ENCODE data around the gene GPN1.
"Not testable (repeated sequence)": the region's sequence is repeated elsewhere in the genome, so short reads cannot be mapped to it uniquely, and the experiment has no call there.

The GPN1 gene

GRCh38 chr2:27627963-27628766, 685 bp upstream of the GPN1 start:
- peak; percentile 32 for DNase-seq

- DNase-seq = not testable (repeated sequence)
These were observed 1.4 kb downstream of the GPN1 start for GRCh38 chr2:27630257-27630656.

- DNase-seq = no peak
These were observed 5.4 kb downstream of the GPN1 start for GRCh38 chr2:27634291-27634690.

- no peak for DNase-seq
These were observed 7.9 kb downstream of the GPN1 start for GRCh38 chr2:27636766-27637165.

- no peak for DNase-seq
These were observed 9.3 kb downstream of the GPN1 start for GRCh38 chr2:27638037-27638637.

- DNase-seq = no peak
These were observed 9.9 kb downstream of the GPN1 start for GRCh38 chr2:27638709-27639108.

GRCh38 chr2:27640722-27641245, 11.9 kb downstream of the GPN1 start:
- no peak for DNase-seq

- DNase-seq = no peak
These were observed 16.3 kb downstream of the GPN1 start for GRCh38 chr2:27645197-27645596.

- no peak for DNase-seq
These were observed 18.4 kb downstream of the GPN1 start for GRCh38 chr2:27647289-27647688.

GRCh38 chr2:27647737-27648136, 18.9 kb downstream of the GPN1 start:
- DNase-seq = no peak

- DNase-seq = no peak
These were observed 22.2 kb downstream of the GPN1 start for GRCh38 chr2:27651056-27651455.

GRCh38 chr2:27652341-27652740, 23.5 kb downstream of the GPN1 start:
- no peak for DNase-seq

GRCh38 chr2:27652790-27653189, 23.9 kb downstream of the GPN1 start:
- DNase-seq = no peak

- no peak for DNase-seq
These were observed 24.5 kb downstream of the GPN1 start for GRCh38 chr2:27653397-27653796.

- no peak for DNase-seq
These were observed 26.5 kb downstream of the GPN1 start for GRCh38 chr2:27655155-27655951.

- DNase-seq = no peak
These were observed 32.5 kb downstream of the GPN1 start for GRCh38 chr2:27661371-27661770.

GRCh38 chr2:27663285-27664153, 34.7 kb downstream of the GPN1 start, which contains the start of the genes SLC4A1AP and SUPT7L:
Gene SLC4A1AP, plus strand, starts transcription at chr2:27663889. Its CDS starts 26 bp downstream, at chr2:27663915.
Gene SUPT7L, minus strand, starts transcription at chr2:27663614. Its CDS starts 1,422 bp downstream, at chr2:27662192.
- DNase-seq = peak; percentile 83

- DNase-seq = no peak
These were observed 35.3 kb downstream of the GPN1 start for GRCh38 chr2:27664154-27664574.

GRCh38 chr2:27664622-27665363, 35.9 kb downstream of the GPN1 start:
- no peak for DNase-seq

- DNase-seq = no peak
These were observed 38.6 kb downstream of the GPN1 start for GRCh38 chr2:27667446-27667845.

GRCh38 chr2:27671235-27671634, 42.4 kb downstream of the GPN1 start:
- no peak for DNase-seq
